GM21447 (cell line): ENCODE measurements around the gene MEP1B.

ENCODE experiments used
- ATAC-seq: cut with Tn5 transposase; IDR thresholded peaks from one replicate; pipeline ENCODE4 v1.9.1; 2021; ENCODE audit not compliant: unreplicated experiment

The MEP1B gene

DNA sequence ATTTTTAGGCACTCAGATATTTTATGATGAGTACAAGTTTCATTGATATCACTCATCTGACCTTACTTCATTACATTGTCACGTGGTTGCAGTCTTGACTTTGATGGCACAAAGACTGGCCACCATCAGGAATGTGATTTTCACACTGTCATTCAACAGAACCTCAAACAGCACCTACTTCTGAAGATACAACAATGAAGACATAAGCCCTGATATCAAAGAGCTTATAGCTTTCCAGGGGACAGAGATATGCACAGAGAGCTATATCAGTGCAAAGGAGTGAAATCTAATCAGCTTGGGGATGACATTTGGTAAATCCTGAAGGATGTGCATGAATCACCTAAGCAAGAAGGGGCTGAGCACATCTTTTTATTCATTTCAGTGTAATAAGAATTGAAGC is 72.3 kb downstream of the MEP1B start:
- ATAC-seq: no peak

DNA sequence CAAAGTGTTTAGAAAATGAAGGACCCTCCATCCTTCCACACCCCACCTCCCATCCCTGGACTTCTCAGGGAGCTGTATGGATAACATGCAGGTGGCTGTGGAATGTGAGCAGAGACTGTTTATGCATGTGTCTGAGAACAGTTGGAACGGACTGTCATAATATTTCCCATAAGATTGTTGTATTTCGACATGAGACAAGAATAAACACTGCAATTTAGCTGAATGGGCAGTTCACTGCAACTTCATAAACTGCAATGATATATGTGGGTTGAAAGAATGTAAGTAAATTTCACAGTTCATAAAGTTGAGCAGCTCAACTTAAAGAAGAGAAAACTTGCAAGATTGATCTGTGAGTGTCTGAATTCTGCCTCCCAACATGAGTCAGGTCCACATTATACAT is 74.6 kb downstream of the MEP1B start:
- ATAC-seq: no peak

DNA sequence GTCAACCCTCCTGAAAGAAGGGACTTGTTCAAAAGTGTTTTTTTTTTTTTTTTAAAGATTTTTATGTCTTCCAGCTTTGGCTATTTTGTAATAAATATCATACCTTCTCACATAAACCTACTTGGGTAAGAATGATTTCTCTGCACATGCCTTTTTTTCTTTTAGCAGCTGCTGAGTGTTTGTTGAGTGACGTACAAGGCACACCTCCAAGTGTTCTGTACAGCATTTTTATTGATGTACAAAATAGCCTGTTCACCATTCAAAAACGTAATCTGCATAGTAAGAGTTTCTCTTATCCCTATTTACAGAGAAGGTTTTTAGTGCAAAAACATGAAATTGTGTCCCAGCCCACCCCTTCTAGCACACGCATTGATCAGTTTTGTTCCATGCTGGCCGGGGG is 77.6 kb downstream of the MEP1B start:
- ATAC-seq: no peak
